GM10248 (cell line): ENCODE results near the gene ZCCHC2.

Experiments used
- CTCF ChIA-PET: fragments of 300-600 bp; sonication (Branson Sonifier 250); formaldehyde crosslinking; extraction: SDS; loops from one replicate; lab custom pipeline; 2021; ENCODE audit warnings: antibody characterized with exemption; lab: Yijun Ruan, JAX
- POLR2A ChIA-PET: fragments of 350-650 bp; sonication (Branson Sonifier 250); formaldehyde crosslinking; extraction: SDS; loops from one replicate; lab custom pipeline; 2020; ENCODE audit warnings: antibody characterized with exemption; lab: Yijun Ruan, JAX
- DNase-seq: peaks from one replicate; pipeline ENCODE4 v3.0.0; 2012; ENCODE audit errors: extremely low spot score
- CTCF ChIP-seq: IDR thresholded peaks from 2 replicates; pipeline ENCODE4 v1.5.1; 2012; ENCODE audit warnings: mild to moderate bottlenecking, low read depth; ENCODE audit errors: extremely low read depth, missing control alignments, control extremely low read depth

ZCCHC2 gene

GRCh38 chr18:62487161-62487560 lies 35.7 kb upstream of the ZCCHC2 start:
- no peak for TF ChIP-seq CTCF
- no peak for DNase-seq
- CTCF ChIA-PET = no interaction called here
- POLR2A ChIA-PET = no interaction called here

- ChIA-PET CTCF (interaction anchor here (1.3 to 1.8 kb wide), 2 partner anchors 12 to 66 kb away, joined by 3 to 7 read pairs; no protein-coding TSS in a partner anchor), POLR2A (no interaction called here)
- TF ChIP-seq CTCF = no peak
- no peak for DNase-seq
Measured at GRCh38 chr18:62490967-62491695, 31.7 kb upstream of the ZCCHC2 start.

GRCh38 chr18:62493033-62493862 lies 29.6 kb upstream of the ZCCHC2 start:
- ChIA-PET POLR2A (no interaction called here), CTCF (interaction anchor here (1.1 to 1.4 kb wide), 2 partner anchors 12 to 13 kb away, joined by 3 read pairs; no protein-coding TSS in a partner anchor)
- no peak for DNase-seq
- no peak for TF ChIP-seq CTCF

GRCh38 chr18:62494764-62495163 lies 28.1 kb upstream of the ZCCHC2 start:
- POLR2A ChIA-PET = no interaction called here
- CTCF ChIA-PET = no interaction called here
- no peak for DNase-seq
- TF ChIP-seq CTCF = no peak

- ChIA-PET POLR2A (no interaction called here), CTCF (interaction anchor here (1.9 kb wide), 1 partner anchor 71 kb away, joined by 8 read pairs; no protein-coding TSS in a partner anchor)
- DNase-seq = no peak
- TF ChIP-seq CTCF = no peak
Measured at GRCh38 chr18:62496262-62496661, 26.6 kb upstream of the ZCCHC2 start.

- no peak for DNase-seq
- ChIA-PET POLR2A (no interaction called here), CTCF (interaction anchor here (1.6 to 1.9 kb wide), 2 partner anchors 14 to 72 kb away, joined by 5 to 8 read pairs; no protein-coding TSS in a partner anchor)
- TF ChIP-seq CTCF = no peak
Measured at GRCh38 chr18:62497190-62497772, 25.5 kb upstream of the ZCCHC2 start.
